ENCODE data around the gene MED13L.

Gene MED13L

GRCh38 chr12:115998119-115998633, 279.3 kb downstream of the MED13L start:
- POLR2A ChIA-PET = no interaction called here
- TF ChIP-seq FOXM1 (IDR thresholded peaks at IDR 0.05; ENCODE audit: borderline replicate concordance) (no peak), FOXK2 (IDR thresholded peaks at IDR 0.05) (no peak), L3MBTL2 (conservative IDR thresholded peaks at IDR 0.05) (no peak), LEF1 (IDR thresholded peaks at IDR 0.05; ENCODE audit: borderline replicate concordance) (no peak), ZNF384 (IDR thresholded peaks at IDR 0.05) (no peak), BHLHE40 (IDR thresholded peaks at IDR 0.05; ENCODE audit: borderline replicate concordance) (no peak), ARNT (IDR thresholded peaks at IDR 0.05) (no peak), TARDBP (IDR thresholded peaks at IDR 0.05) (no peak), ELF4 (IDR thresholded peaks at IDR 0.05) (no peak), HDGF (IDR thresholded peaks at IDR 0.05; ENCODE audit: borderline replicate concordance) (no peak), NFRKB (IDR thresholded peaks at IDR 0.05) (no peak), SUZ12 (IDR thresholded peaks at IDR 0.05) (no peak), CTBP1 (IDR thresholded peaks at IDR 0.05; ENCODE audit: borderline replicate concordance) (no peak), PKNOX1 (IDR thresholded peaks at IDR 0.05) (no peak), SP1 (IDR thresholded peaks at IDR 0.05) (no peak), FOXA1 (IDR thresholded peaks at IDR 0.05) (no peak)
- peak; percentile 22 for DNase-seq (ENCODE audit: extremely low spot score)
- CTCF ChIA-PET = interaction anchor here (0.6 to 1.8 kb wide), 4 partner anchors 10 to 199 kb away, joined by 3 read pairs; no protein-coding TSS in a partner anchor

GRCh38 chr12:115993737-115994136, 283.8 kb downstream of the MED13L start:
- POLR2A ChIA-PET = no interaction called here
- CTCF ChIA-PET = interaction anchor here (0.9 kb wide), 1 partner anchor 10 kb away, joined by 3 read pairs; no protein-coding TSS in a partner anchor
- DNase-seq (ENCODE audit: extremely low spot score) = no peak
- TF ChIP-seq HDGF (IDR thresholded peaks at IDR 0.05; ENCODE audit: borderline replicate concordance) (no peak), FOXM1 (IDR thresholded peaks at IDR 0.05; ENCODE audit: borderline replicate concordance) (no peak), PKNOX1 (IDR thresholded peaks at IDR 0.05) (no peak), ELF4 (IDR thresholded peaks at IDR 0.05) (no peak), FOXK2 (IDR thresholded peaks at IDR 0.05) (no peak), BHLHE40 (IDR thresholded peaks at IDR 0.05; ENCODE audit: borderline replicate concordance) (no peak), NFRKB (IDR thresholded peaks at IDR 0.05) (no peak), L3MBTL2 (conservative IDR thresholded peaks at IDR 0.05) (no peak), ZNF384 (IDR thresholded peaks at IDR 0.05) (no peak), SUZ12 (IDR thresholded peaks at IDR 0.05) (no peak), ARNT (IDR thresholded peaks at IDR 0.05) (no peak), TARDBP (IDR thresholded peaks at IDR 0.05) (no peak), SP1 (IDR thresholded peaks at IDR 0.05) (no peak), CTBP1 (IDR thresholded peaks at IDR 0.05; ENCODE audit: borderline replicate concordance) (no peak), FOXA1 (IDR thresholded peaks at IDR 0.05) (no peak), LEF1 (IDR thresholded peaks at IDR 0.05; ENCODE audit: borderline replicate concordance) (no peak)

GRCh38 chr12:115990241-115990640, 287.3 kb downstream of the MED13L start:
- TF ChIP-seq BHLHE40 (IDR thresholded peaks at IDR 0.05; ENCODE audit: borderline replicate concordance) = no peak
- no peak for TF ChIP-seq FOXA1 (IDR thresholded peaks at IDR 0.05)
- TF ChIP-seq SUZ12 (IDR thresholded peaks at IDR 0.05) = no peak
- no peak for TF ChIP-seq TARDBP (IDR thresholded peaks at IDR 0.05)
- CTCF ChIA-PET = no interaction called here
- POLR2A ChIA-PET = no interaction called here
- no peak for DNase-seq (ENCODE audit: extremely low spot score)

- no peak for DNase-seq (ENCODE audit: extremely low spot score)
- POLR2A ChIA-PET = no interaction called here
- CTCF ChIA-PET = interaction anchor here (0.8 to 1.2 kb wide), 2 partner anchors 9 to 14 kb away, joined by 3 read pairs; no protein-coding TSS in a partner anchor
Observed at GRCh38 chr12:115988625-115989563, 288.6 kb downstream of the MED13L start.

GRCh38 chr12:115988212-115988611, 289.3 kb downstream of the MED13L start:
- DNase-seq (ENCODE audit: extremely low spot score) = no peak
- POLR2A ChIA-PET = no interaction called here
- CTCF ChIA-PET = interaction anchor here (1.2 kb wide), 1 partner anchor 10 kb away, joined by 3 read pairs; no protein-coding TSS in a partner anchor
- TF ChIP-seq CTBP1 (IDR thresholded peaks at IDR 0.05; ENCODE audit: borderline replicate concordance) (no peak), PKNOX1 (IDR thresholded peaks at IDR 0.05) (no peak), TARDBP (IDR thresholded peaks at IDR 0.05) (no peak), ZNF384 (IDR thresholded peaks at IDR 0.05) (no peak), L3MBTL2 (conservative IDR thresholded peaks at IDR 0.05) (no peak), SUZ12 (IDR thresholded peaks at IDR 0.05) (no peak), NFRKB (IDR thresholded peaks at IDR 0.05) (no peak), ELF4 (IDR thresholded peaks at IDR 0.05) (no peak), BHLHE40 (IDR thresholded peaks at IDR 0.05; ENCODE audit: borderline replicate concordance) (no peak), FOXA1 (IDR thresholded peaks at IDR 0.05) (no peak), ARNT (IDR thresholded peaks at IDR 0.05) (no peak), SP1 (IDR thresholded peaks at IDR 0.05) (no peak), HDGF (IDR thresholded peaks at IDR 0.05; ENCODE audit: borderline replicate concordance) (no peak)

More at GRCh38 chr12:115988625-115989563, 288.6 kb downstream of the MED13L start:
- no peak for TF ChIP-seq BHLHE40 (IDR thresholded peaks at IDR 0.05; ENCODE audit: borderline replicate concordance)
- TF ChIP-seq PKNOX1 (IDR thresholded peaks at IDR 0.05) = peak; percentile 78

Measured in HEK293T (cell line).